ENCODE results near the gene SMAD9. TPM values are rescaled to one million over a fixed set of nuclear protein-coding genes. Genes with fewer than 3 reads are reported as not detected.

Gene SMAD9
- total RNA-seq, 1 experiment from 2014 or later = 0.87 TPM

- no peak for DNase-seq
- H3K27me3 ChIP-seq (ENCODE audit: low read length) = no peaks in the 10 kb centered on the region; the same call in 1 of the 2 replicates
- no peaks in the 10 kb centered on the region for H4K20me1 ChIP-seq (ENCODE audit: low read length)
- H3K4me2 ChIP-seq (ENCODE audit: low read length) = no peak overlapping the region
- CTCF ChIA-PET = no interaction called here
- intact Hi-C loops (cut with micrococcal nuclease) = no loop called here
- TF ChIP-seq EZH2 (IDR thresholded peaks at IDR 0.05; ENCODE audit: low read length, unreplicated experiment) (no peak), CTCF (conservative IDR thresholded peaks at IDR 0.05; ENCODE audit: low read depth, low read length) (no peak), EZH2phosphoT487 (IDR thresholded peaks at IDR 0.05; ENCODE audit: borderline replicate concordance, low read length) (no peak)
- H3K36me3 ChIP-seq (ENCODE audit: low read depth, low read length) = no peaks in the 10 kb centered on the region
- POLR2A ChIA-PET (ENCODE audit: unreplicated experiment) = no interaction called here
- H3K9me3 ChIP-seq (ENCODE audit: low read length) = no peaks in the 10 kb centered on the region
- H3K9ac ChIP-seq (ENCODE audit: low read length) = no peak overlapping the region
- H3K27ac ChIP-seq (ENCODE audit: low read length) = no peak overlapping the region
- no peaks in the 10 kb centered on the region for H3K9me2 ChIP-seq (replicated peaks; ENCODE audit: low read length)
- no peak overlapping the region for H2AFZ ChIP-seq (ENCODE audit: low read length)
- no TSS peak for BruUV-seq (replicated peaks)
- no peaks in the 10 kb centered on the region for H3K79me2 ChIP-seq (ENCODE audit: low read length)
- no peak overlapping the region for H3K4me3 ChIP-seq (ENCODE audit: low read length)
- no peaks in the 10 kb centered on the region for H3F3A ChIP-seq (ENCODE audit: low read length, unreplicated experiment)
- H3K4me1 ChIP-seq (ENCODE audit: insufficient read depth, low read length) = peaks cover 9% of the 10 kb centered on the region
- ATAC-seq = no peak
Measured at GRCh38 chr13:36915896-36916640, 4.0 kb downstream of the SMAD9 start.

GRCh38 chr13:36915106-36915505, 4.9 kb downstream of the SMAD9 start:
- H3K9me2 ChIP-seq (replicated peaks; ENCODE audit: low read length) = no peaks in the 10 kb centered on the region
- H4K20me1 ChIP-seq (ENCODE audit: low read length) = no peaks in the 10 kb centered on the region
- TF ChIP-seq EZH2 (IDR thresholded peaks at IDR 0.05; ENCODE audit: low read length, unreplicated experiment) (no peak), CTCF (conservative IDR thresholded peaks at IDR 0.05; ENCODE audit: low read depth, low read length) (no peak), EZH2phosphoT487 (IDR thresholded peaks at IDR 0.05; ENCODE audit: borderline replicate concordance, low read length) (no peak)
- ChIA-PET POLR2A (ENCODE audit: unreplicated experiment) (no interaction called here), CTCF (no interaction called here)
- intact Hi-C loops (cut with micrococcal nuclease) = no loop called here
- no peaks in the 10 kb centered on the region for H3K9me3 ChIP-seq (ENCODE audit: low read length)
- H3K4me1 ChIP-seq (ENCODE audit: insufficient read depth, low read length) = peaks cover 9% of the 10 kb centered on the region
- no peak overlapping the region for H3K27ac ChIP-seq (ENCODE audit: low read length)
- no peaks in the 10 kb centered on the region for H3K79me2 ChIP-seq (ENCODE audit: low read length)
- H3K4me2 ChIP-seq (ENCODE audit: low read length) = no peak overlapping the region
- ATAC-seq = no peak
- H3K4me3 ChIP-seq (ENCODE audit: low read length) = no peak overlapping the region
- no peaks in the 10 kb centered on the region; the same call in 1 of the 2 replicates for H3K27me3 ChIP-seq (ENCODE audit: low read length)
- H3F3A ChIP-seq (ENCODE audit: low read length, unreplicated experiment) = no peaks in the 10 kb centered on the region
- BruUV-seq (replicated peaks) = no TSS peak
- H3K36me3 ChIP-seq (ENCODE audit: low read depth, low read length) = no peaks in the 10 kb centered on the region
- no peak overlapping the region for H2AFZ ChIP-seq (ENCODE audit: low read length)
- no peak overlapping the region for H3K9ac ChIP-seq (ENCODE audit: low read length)
- DNase-seq = no peak

- no peak for TF ChIP-seq EZH2phosphoT487 (IDR thresholded peaks at IDR 0.05; ENCODE audit: borderline replicate concordance, low read length)
- TF ChIP-seq CTCF (conservative IDR thresholded peaks at IDR 0.05; ENCODE audit: low read depth, low read length) = no peak
- no peak for TF ChIP-seq EZH2 (IDR thresholded peaks at IDR 0.05; ENCODE audit: low read length, unreplicated experiment)
- Histone ChIP-seq H3K4me2 (ENCODE audit: low read length) (no peak overlapping the region), H3K27ac (ENCODE audit: low read length) (no peak overlapping the region), H4K20me1 (ENCODE audit: low read length) (no peaks in the 10 kb centered on the region), H3K79me2 (ENCODE audit: low read length) (no peaks in the 10 kb centered on the region), H3K9me3 (ENCODE audit: low read length) (no peaks in the 10 kb centered on the region), H3K27me3 (ENCODE audit: low read length) (no peaks in the 10 kb centered on the region; the same call in 1 of the 2 replicates), H3F3A (ENCODE audit: low read length, unreplicated experiment) (no peaks in the 10 kb centered on the region), H2AFZ (ENCODE audit: low read length) (no peak overlapping the region), H3K9ac (ENCODE audit: low read length) (no peak overlapping the region), H3K36me3 (ENCODE audit: low read depth, low read length) (no peaks in the 10 kb centered on the region), H3K4me1 (ENCODE audit: insufficient read depth, low read length) (peaks cover 9% of the 10 kb centered on the region), H3K4me3 (ENCODE audit: low read length) (no peak overlapping the region), H3K9me2 (replicated peaks; ENCODE audit: low read length) (no peaks in the 10 kb centered on the region)
- ChIA-PET CTCF (no interaction called here), POLR2A (ENCODE audit: unreplicated experiment) (no interaction called here)
- BruUV-seq (replicated peaks) = no TSS peak
- intact Hi-C loops (cut with micrococcal nuclease) = loop anchor here (5.0 kb wide), 2 partner anchors 57 to 68 kb away; no protein-coding TSS in a partner anchor
- ATAC-seq (no peak), DNase-seq (no peak)
Measured at GRCh38 chr13:36914648-36915047, 5.4 kb downstream of the SMAD9 start.
